Urothelium cell line (cell line): ENCODE results near the gene ZC3H7A.
"Not testable (repeated sequence)": the region's sequence is repeated elsewhere in the genome, so short reads cannot be mapped to it uniquely, and the experiment has no call there.

Source experiments
- DNase-seq: peaks from one replicate; pipeline ENCODE4 v3.0.0; 2011; ENCODE audit warnings: low spot score, mixed read lengths
- FAIRE-seq: peaks from 2 replicates; lab custom pipeline; 2011; peaks lifted over from hg19 to GRCh38; lab: Jason Lieb, UNC

The ZC3H7A gene

DNA sequence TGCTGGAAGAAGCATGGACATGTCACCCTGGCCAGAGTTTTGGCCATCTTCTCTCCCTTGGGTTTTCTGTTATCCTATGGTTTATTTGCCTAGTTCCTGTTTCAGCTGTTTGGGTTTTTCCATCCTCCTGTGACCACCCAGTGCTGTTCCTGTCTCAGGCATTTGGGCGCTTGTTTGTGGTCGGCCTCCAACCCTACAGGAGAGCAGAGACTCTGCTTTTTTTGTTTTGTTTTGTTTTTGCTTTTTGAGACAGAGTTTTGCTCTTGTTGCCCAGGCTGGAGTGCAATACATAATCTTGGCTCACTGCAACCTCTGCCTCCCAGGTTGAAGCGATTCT is 3.3 kb upstream of the ZC3H7A start:
- DNase-seq = no peak
- no peak for FAIRE-seq

DNA sequence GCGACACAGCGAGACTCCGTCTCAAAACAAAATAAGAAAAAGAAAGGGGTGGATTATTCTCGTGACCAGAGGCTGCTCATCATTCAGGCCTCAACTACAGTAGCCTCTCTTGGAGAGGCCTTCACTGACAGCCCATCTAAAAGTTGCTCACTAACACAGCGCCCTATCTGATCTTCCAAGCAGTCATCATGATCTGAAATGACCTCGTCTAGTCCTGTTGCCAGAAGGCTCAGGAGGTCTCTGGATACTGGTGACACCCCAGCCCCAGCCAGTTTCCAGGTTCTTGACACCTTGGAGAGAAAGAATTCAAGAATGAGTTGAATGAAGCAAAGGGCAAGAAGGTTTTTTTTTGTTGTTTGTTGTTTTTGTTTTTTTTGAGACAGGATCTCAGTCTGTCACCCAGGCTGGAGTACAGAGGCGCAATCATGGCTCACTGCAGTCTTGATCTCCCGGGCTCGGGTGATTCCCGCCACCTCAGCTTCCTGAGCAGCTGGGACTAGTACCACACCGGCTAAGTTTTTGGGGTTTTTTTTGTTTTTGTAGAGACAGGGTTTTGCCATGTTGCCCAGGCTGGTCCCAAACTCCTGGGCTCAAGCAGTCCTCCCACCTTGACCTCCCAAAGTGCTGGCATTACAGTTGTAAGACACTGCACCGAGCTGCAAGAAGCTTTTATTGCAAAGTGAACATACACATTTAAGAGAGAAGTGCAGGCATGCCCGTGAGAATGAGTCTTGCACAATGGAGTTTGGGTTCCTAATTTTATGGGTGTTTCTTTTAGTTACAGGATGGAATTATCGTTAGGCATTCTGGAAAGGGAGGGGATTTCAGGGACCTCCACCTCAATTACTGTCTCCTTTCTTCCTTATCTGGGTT is 2.7 kb upstream of the ZC3H7A start:
- FAIRE-seq = no peak
- no peak for DNase-seq

DNA sequence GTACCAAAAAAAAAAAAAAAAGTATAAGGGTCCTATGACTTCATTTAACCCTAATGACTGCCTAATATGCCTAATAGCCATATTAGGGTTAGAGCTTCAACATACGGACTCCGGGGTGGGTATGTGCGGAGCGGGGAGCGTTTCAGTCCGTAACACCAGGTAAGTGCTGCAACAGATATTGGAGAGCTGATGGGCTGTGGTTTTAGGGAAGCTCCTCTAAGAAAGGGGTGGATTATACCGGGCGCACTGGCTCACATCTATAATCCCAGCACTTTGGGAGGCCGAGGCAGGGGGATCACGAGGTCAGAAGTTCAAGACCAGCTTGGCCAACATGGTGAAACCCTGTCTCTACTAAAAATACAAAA is 1.9 kb upstream of the ZC3H7A start:
- DNase-seq (no peak), FAIRE-seq (no peak)

DNA sequence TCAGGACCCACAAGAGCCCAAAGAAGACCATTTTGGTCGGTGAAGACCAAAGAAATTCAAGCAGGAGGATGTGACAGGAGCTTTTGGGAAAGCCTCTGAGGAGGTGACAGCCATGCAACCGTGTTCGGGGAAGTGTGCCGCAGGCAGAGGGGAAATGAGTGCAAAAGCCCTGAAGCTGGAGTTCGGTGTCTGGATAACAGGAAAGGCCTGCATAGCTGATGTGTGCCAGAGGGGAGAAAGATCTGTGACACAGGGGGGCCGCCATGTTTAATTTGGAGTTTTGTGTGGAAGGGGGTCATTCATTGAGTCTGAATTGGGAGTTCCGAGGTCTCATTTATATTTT is 870 bp upstream of the ZC3H7A start:
- FAIRE-seq = no peak
- no peak for DNase-seq

DNA sequence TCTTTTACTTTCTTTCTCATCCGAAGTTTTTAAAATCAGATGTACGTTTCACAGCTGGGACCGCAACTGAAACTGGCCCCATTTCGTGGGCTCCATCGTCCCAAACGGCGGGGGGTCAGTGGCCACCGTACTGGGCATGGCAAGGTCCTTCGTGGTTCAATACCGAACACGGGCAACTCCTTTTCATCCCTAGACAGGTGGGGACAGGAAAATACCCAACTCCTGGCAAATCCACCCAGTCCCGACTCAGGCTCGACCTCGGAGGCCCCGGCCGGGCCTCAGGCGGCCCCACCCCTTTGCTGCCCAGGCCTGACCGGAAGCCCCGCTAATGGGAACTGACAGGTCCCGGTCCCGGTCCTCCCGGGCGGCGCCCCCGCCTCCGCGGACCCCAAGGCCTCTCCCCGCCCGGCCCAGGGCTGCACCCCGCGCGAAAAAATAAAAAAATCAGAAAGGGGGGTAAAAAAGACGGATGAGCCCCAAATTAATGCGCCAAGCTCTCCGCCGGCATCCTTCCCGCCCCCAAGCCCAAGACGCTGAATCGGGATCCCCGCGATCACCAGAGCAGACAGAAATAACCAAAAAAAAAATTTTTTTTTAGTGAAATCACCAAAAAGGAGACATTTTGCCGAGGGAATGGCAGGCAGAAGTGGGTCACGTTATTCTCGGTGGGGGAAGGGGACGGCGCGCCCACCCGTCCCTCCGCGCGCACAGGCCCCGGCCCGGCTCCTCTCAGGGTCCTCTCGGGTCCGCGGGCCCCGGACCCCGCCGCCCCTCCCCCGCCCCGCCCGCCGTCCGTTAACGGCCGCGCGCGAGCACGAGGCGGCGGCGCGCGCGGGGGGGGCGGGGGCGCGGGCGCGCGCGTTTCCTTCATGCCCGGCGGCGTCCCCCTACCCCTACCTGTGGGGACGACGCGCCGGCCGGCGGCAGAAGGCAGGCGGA is 562 bp downstream of the ZC3H7A start:
- no peak for FAIRE-seq
- DNase-seq = peak; percentile 56

DNA sequence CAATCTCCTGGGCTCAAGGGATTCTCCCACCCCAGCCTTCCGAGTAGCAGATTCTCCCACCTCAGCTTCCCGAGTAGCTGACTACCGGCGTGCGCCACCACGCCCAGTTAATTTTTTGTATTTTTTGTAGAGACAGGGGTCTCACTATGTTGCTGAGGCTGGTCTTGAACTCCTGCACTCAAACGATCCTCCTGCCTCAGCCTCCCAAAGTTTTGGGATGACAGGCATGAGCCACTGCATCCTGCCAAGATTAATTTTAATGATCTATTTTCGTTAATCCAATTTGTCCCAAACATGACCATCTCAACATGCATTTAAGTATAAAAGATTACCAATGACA is 1.2 kb downstream of the ZC3H7A start:
- FAIRE-seq = no peak
- DNase-seq = no peak

DNA sequence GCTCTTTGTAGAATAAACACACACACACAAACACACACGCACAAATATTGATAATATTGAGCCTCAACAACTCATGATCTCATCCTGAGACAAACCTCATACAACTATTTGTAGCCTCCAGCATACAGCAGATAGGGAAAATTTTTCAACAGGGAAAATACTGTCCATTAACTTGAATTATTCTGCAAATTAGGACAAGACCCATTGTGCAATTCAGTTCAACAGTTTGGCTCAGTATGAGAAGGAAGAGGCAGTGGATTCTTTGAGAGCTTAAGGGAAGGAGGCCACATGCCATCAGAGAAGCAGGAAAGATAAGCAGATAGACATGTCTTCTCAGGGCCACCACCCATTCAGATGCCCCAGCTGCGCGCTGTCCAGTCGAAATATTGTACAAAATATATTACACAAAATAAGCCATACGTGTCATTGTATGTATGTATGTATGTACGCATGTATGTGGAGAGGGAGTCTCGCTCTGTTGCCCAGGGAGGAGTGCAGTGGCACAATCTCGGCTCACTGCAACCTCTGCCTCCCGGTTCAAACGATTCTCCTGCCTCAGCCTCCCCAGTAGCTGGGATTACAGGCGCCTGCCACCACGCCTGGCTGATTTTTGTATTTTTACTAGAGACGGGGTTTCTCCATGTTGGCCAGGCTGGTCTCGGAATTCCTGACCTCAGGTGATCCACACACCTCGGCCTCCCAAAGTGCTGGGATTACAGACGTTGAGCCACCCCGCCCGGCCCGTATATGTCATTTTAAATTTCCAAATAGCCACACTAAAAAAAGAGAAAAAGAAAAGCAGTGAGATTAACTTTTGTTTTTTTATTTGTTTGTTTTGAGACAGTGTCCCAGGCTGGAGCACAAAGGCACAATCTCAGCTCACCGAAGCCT is 1.8 kb downstream of the ZC3H7A start:
- DNase-seq (no peak), FAIRE-seq (no peak)

DNA sequence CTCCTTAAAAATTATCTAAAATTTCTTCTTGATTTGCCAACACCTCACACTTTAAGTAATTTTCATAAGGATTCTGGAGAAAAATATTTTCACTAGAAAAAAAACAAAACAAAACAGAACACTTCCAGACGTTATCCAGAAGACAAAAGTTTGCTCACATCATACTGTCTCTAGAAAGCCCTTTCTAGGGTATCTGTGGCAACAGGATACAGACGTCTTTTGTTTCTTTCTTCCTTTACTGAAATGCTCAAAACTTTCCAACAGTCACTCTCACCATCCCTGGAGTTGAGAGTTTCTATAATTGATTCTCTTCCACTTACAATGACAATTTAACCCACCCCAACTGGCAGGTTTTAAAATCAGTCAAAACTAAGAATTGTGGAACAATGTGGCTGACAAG is 2.6 kb downstream of the ZC3H7A start:
- DNase-seq = no peak
- no peak for FAIRE-seq

DNA sequence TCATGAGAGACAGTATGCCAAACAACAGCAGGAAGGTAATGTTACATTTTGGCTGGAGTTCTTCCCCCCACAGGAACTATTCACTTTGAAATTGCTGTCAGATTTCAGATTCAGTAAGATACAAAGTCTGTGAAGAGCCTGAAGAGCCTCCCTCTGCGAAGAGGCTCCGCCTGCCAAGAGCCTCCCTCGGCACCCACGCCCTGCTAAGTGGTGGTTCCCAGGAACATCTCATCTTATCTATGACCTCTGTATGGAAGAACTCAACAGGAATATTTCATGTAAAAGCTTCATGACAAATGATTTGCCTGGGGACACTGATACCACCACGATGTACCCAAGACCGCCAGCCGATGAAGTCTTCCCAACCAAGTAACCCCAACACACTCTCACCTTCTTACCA is 3.2 kb downstream of the ZC3H7A start:
- no peak for DNase-seq
- FAIRE-seq = no peak

DNA sequence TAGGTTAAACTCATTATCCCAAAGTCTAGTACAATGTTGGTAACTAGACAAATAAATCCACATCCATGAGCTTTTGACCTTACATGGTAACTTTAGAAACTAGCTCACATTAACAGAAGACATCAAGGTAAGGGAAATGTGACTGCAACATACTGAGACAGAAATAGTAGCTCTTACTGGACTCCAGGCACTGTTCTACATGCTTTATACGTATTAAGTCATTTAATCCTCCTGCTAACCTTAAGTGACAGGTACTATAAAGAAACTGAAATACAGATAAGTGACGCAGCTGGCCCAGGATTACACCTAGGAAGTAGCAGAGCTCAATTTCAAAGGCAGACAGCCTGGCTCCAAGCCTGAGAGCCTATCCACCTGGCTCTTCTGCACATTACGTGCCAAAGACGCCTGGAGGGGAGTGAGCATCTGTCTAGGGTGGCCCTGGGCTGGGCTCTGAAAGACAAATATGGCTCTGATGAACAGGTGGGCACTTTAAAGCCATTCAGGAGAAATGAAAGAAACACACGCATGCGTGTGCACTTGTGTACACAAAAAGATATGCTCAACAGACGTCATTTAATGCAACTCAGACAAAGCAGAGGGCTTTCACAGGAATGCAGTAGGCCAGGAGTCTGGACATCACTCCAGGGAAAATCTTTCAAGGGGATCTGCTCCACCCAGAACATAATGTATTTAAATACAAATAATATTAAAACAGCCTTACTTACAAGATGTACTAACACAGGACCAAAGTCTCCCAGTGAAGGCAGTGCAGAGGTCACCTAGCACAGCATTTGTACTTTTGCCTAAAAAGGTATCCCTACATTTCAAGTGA is 4.4 kb downstream of the ZC3H7A start:
- DNase-seq = no peak

DNA sequence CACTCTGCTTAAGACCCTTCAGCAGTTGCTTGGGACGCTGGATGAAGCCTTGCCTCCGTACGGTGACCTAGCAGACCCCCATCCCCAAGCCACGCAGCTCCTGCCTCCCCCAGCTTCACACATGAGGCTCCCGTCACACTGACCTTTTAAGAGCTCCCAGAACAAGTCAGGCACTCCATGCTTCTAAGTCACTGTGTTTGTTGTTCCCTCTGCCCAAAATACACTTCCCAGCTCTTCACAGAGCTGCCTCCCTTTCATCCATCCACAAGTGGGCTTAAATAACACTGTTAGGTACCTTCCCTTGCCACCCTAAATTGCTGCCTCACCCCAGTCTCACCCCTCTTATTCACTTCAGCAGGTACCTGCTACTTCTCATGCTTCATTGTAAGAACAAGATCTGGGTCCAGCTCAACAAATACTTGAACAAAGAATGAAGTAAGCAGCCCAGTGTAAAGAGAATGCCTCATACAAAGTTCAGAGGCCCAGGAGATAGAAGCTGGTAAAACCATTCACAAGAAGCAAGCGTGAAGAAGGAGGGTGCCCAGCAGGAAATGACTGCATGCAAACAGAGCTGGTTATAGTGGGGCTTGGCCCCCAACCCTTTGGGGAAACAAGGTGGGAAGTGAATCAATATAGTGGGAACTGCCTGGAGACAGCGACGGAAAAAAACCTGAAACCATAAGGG is 5.8 kb downstream of the ZC3H7A start:
- DNase-seq (no peak), FAIRE-seq (no peak)

More for the DNA sequence above, 4.4 kb downstream of the ZC3H7A start:
- no peak for FAIRE-seq

DNA sequence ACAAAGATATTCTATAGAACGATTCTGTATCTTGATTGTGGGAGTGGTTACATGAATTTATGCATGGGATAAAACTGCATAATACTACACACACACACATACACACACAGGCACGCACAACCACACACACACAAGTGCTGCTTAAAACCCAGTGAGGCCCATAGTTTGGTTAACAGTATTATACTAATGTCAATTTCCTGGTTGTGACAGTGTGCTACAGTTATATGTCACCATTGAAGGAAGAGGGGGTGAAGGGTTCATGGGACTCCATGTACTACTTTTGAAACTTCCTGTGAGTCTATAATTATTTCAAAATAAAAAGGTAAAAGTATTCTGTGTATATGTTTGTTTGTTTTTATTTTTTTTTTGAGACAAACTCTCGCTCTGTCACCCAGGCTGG is 8.1 kb downstream of the ZC3H7A start:
- DNase-seq = no peak
- no peak for FAIRE-seq

DNA sequence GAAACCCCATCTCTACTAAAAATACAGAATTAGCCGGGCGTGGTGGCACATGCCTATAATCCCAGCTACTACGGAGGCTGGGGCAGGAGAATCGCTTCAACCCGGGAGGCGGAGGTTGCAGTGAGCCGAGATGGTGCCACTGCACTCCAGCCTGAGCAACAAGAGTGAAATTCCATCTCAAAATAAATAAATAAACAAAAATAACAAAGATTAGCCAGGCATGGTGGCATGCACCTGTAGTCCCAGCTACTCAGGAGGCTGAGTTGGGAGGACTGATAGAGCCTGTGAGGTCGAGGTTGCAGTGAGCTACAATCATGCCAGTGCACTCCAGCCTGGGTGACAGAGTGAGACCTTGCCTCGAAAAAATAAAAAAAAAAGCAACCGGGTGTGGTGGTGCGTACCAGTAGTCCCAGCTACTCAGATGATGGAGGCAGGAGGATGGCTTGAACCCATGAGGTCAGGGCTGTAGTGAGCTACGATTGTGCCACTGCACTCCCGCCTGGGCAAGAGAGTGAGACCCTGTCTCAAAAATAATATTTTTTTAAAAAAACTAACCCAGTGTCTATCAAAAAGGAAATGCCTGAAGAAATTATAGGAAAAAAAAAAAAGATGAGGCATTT is 12.0 kb downstream of the ZC3H7A start:
- not testable (repeated sequence) for FAIRE-seq, DNase-seq

DNA sequence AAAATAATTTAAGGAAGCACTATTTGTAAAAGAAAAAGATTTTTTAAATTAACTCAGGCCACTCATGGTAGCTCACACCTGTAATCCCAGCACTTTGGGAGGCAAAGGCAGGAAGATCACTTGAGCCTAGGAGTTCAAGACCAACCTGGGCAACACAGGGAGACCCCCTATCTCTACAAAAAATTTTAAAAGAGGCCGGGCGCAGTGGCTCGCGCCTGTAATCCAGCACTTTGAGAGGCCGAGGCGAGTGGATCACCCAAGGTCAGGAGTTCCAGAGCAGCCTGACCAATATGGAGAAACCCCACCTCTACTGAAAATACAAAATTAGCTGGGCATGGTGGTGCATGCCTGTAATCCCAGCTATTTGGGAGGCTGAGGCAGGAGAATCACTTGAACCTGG is 12.7 kb downstream of the ZC3H7A start:
- not testable (repeated sequence) for FAIRE-seq, DNase-seq

DNA sequence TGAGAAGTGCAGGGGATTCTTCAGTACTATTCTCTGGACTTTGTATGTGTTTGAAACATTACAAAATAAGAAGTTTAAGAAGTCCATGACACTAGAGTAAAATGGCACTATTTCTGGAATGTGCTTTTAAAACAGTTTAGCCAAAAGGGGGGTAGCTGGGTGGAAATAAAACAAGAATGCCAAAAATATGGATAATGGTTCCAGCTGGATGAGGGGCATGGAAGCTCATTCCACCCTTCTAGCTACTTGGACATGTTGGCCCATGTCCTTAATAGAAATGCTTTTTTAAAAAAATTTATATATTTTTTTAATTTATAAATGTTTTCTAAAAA is 13.1 kb downstream of the ZC3H7A start:
- no peak for DNase-seq
- FAIRE-seq = no peak

DNA sequence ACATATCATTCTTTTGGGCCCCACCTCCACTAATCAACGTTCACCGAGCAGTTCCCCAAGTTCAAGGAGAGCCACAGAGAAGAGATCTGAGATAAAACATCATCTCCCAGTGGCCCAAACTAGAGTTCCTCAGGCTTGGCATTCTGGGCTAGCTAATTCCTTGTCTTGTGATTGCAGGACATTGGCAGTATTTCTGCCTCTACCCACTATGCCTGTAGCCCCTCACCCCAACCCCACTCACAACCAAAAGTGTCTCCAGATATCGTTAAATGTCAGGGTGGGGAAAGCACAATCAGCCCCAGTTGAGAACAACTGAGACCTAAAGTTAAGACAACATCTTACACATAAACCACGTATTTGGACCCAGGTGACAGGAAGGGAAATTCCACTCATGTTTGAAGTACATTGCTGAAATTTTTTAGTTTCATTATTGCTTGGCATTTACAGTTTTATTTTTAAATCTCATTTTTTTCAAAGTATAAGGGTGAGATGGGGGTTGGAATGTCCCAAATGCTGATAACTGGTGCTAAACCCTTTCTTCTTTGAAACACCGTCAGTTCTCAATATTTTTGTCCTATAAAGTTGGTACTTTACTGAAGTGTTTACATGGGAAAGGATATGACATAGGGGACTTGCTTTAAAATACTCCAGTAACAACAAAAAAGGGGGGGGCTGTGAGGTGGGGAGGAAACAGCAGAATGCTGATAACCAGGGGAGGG is 13.6 kb downstream of the ZC3H7A start:
- DNase-seq = no peak
- no peak for FAIRE-seq

DNA sequence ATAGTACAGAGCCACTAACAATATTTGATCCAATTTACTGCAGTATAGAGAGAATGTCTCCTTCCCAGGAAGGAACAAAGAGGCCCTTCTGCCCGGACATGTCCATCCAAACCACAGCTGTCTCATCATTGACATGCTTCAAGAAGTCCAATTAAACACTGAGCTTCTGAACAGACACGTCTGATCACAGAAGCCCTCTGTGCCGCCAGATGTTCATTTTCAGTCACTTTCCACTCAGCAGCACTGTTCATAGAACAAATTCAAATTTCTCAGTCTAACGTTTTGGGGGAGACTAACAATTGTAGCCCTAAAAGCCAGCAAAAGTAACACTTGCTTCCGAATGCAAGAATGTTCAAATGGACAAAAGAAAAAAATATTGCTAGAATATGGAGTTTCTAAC is 15.3 kb downstream of the ZC3H7A start:
- no peak for DNase-seq
- FAIRE-seq = no peak

DNA sequence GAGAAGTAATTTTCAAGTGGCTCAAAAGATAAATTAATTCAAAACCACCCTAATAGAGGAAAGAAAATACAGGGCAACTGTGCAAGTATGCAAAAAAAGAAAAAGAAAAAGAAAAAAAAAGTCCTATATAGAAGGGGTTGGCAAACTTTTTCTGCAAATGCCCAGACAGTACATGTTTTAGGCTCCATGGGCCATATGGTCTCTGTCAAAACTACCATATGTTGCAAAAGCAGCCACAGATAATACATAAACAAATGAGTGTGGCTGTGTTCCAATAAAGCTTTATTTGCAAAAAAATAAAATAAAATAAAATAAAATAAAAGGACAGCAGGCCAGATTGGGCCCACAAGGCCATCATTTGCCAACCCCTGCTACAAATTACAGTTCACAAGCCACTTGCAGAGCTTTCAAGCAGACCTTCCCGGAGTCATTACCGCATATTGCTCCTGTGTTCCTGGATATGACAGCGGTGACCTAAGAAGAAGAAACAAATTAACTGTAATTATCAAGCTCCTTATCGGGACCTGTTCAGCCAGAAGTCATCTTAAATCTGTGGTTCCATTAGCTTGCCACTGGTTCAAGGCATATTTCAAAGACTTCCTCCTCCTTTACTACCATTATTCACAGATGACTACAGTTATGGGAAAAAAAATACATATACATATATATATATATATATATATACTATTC is 15.9 kb downstream of the ZC3H7A start:
- no peak for FAIRE-seq
- no peak for DNase-seq
